ENCODE measurements around the gene NLGN1.

NLGN1 gene

GRCh38 chr3:174317005-174317404, 919.5 kb downstream of the NLGN1 start:
- no peak for DNase-seq

- DNase-seq, result no peak
Observed at GRCh38 chr3:174318181-174318580, 920.6 kb downstream of the NLGN1 start.

GRCh38 chr3:174321548-174321947, 924.0 kb downstream of the NLGN1 start:
- DNase-seq, result no peak

GRCh38 chr3:174322789-174323188, 925.2 kb downstream of the NLGN1 start:
- DNase-seq, result no peak

- no peak for DNase-seq
Observed at GRCh38 chr3:174325171-174325570, 927.6 kb downstream of the NLGN1 start.

- DNase-seq, result no peak
Observed at GRCh38 chr3:174325834-174326700, 928.5 kb downstream of the NLGN1 start.

GRCh38 chr3:174329321-174329720, 931.8 kb downstream of the NLGN1 start:
- DNase-seq, result no peak

GRCh38 chr3:174330303-174330702, 932.8 kb downstream of the NLGN1 start:
- no peak for DNase-seq

- no peak for DNase-seq
Observed at GRCh38 chr3:174331095-174331800, 933.7 kb downstream of the NLGN1 start.

GRCh38 chr3:174332391-174332790, 934.8 kb downstream of the NLGN1 start:
- no peak for DNase-seq

- DNase-seq, result no peak
Observed at GRCh38 chr3:174333640-174334039, 936.1 kb downstream of the NLGN1 start.

- no peak for DNase-seq
Observed at GRCh38 chr3:174334111-174334510, 936.6 kb downstream of the NLGN1 start.

- DNase-seq, result no peak
Observed at GRCh38 chr3:174335324-174335723, 937.8 kb downstream of the NLGN1 start.

GRCh38 chr3:174335910-174336309, 938.4 kb downstream of the NLGN1 start:
- DNase-seq, result no peak

Data from cortex of kidney (tissue), 1 donor.